Glomerular visceral epithelial cell (primary cell): Measurements from ENCODE around the gene MESP2.

Experiments
- DNase-seq: peaks from one replicate; pipeline ENCODE4 v3.0.0-alpha.2; 2016; ENCODE audit errors: extremely low spot score

The MESP2 gene

GRCh38 chr15:89801471-89802195 lies 25.5 kb downstream of the MESP2 start:
- DNase-seq: no peak

- DNase-seq: no peak
Observed at GRCh38 chr15:89802231-89802928, 26.2 kb downstream of the MESP2 start.

DNA sequence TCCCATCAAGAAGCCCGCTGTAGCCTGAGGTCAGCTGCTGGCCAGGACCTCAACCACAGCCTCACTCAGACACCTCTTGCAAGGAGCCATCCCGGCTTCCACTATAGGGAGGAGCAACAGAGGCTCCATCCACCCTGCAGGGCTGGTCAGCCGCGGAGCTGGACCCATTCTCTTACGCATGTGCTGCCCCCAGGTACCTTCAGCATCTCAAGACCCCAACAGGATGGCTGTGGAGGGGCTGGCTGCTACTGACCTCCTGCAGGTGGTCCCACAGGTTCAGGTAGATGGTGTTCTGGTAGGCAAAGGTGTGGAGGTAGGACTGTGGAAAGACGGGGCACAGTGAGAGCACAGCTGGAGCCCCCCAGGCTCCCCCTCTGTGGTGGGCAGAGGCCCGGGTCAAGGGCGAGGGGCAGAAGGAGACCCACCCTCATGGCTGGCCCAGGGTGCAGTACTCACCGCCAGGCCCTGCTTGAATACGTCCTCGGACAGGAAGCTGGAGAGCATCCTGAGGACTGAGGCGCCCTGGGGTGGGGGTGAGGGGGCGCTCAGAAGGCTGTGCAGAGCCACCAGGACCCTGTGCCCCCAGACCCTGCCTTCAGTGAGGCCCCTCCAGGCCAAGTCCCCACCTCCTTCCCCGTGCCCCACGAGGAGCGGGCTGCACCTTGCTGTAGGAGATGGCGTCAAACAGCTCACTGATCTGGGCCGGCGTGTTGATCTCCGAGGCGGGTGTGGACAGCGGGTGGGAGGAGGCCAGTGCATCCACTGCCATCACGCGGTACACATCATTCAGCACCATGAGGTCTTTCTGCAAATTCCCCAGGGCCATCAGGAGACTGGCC lies 27.1 kb downstream of the MESP2 start:
- no peak for DNase-seq

DNA sequence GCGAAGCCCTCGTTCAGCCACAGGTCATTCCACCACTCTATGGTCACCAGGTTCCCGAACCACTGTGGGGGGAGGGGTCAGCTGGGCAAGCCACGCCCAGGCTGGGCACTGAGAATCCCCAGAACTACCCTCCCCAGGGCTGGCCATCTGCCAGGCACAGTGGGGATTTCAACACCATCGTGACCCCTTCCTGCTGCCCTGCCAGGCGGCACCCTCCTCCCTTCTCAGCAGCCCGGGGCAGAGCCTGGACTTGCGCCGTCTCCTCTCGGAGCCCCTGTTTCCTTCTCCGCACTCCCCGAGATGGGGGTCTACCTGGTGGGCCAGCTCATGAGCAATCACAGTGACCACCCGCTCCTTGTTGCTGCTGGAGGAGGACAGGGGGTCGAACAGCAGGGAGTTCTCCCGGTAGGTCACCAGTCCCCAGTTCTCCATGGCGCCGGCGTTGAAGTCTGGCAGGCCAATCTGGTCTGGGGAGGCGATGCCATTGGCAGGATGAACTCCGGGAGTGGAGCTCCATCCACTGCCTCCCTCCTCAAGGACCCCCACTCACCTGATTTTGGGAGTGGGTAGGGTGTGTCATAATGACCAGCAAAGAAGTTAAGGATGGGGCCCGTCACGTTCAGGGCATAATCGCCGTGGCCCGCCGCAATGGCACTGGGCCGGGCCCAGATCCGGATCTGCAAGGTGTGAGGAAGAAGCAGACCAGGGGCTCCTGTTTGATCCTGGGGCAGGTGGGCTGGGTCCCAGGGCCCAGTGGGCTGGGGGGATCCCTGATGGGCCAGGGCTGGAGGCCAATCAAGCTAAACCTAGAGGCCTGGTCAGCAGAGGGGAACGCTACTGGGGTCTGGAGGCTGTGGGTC lies 28.0 kb downstream of the MESP2 start:
- DNase-seq: no peak

- DNase-seq: no peak
Observed at GRCh38 chr15:89805241-89806209, 29.4 kb downstream of the MESP2 start.

GRCh38 chr15:89806210-89806558 lies 30.1 kb downstream of the MESP2 start:
- no peak for DNase-seq

DNA sequence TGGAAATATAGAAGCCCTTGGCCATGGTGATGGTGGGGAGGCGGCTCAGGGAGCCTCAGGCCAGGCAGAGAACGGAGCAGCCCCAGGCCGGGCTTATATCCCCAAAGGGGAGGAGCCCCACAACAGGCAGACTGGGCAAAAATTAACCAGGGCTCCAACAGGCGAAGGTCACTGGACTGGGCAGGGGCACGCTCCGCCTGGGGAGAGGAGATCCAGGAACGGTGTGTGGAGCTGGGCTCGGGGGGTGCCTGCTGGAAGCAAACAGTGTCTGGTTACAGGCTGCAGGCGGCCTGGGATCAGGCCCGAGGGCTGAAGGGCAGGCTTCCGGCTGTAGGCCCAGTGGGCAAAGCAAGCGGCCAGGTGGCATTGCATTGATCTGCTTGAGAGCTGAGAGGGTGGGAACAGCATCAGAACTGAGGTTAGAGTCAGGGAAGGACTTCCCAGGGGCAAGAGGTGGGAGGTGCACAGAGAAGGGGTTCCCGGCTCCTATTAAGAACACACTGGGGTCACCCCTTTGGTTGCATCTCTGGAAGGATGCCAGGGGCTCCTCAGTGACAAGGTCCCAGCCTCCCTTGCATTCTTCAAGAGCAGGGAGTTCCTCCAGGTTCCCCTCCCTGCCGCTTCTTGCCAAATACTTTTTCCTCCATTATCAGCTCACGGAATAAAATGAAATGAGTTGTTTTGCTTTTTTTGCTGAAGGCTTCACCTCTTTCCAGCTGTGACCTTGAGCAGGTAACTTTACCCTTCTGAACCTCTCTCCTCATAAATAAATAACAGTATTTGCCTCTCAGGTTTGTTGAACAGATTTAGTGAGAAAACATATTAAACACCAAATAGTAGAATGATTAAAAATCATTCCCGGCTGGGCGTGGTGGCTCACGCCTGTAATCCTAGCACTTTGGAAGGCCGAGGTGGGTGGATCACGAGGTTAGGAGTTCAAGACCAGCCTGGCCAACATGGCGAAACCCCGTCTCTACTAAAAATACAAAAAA lies 30.7 kb downstream of the MESP2 start:
- DNase-seq: no peak

- DNase-seq: no peak
Observed at GRCh38 chr15:89807689-89808088, 31.6 kb downstream of the MESP2 start.

DNA sequence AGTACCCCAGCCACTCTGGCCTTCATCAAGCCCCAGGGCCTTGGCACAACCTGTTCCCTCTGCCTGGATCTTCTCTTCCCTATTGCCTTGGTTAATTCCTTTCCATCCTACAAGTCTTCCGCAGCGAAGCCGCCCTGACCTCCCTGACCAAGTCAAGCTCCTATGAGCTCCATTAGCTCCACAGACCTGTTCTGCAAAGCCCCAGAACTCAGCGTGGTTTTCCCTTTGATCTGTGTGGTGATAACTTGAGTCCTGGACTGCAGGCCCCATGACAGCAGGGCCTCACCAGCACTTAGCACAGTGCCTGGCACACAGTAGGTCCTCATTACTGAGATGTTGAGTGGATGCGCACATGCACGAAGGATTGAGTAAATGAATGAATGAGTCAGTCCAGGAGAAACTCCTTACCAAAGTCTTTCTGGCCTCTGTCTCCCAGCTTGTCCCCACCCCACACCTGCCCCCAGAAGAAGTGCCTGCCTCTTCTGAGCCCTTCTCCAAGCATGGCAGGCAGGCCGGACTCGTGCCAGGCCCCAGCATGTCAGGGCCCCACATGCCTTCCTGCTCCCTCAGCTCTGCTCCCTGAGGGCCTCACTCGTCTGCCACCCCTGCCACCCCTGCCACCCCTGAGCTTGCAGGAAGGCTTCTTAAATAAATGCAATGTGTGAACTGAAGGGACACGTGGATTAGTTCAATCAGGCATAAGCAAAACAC lies 32.2 kb downstream of the MESP2 start:
- no peak for DNase-seq

GRCh38 chr15:89809093-89809786 lies 33.1 kb downstream of the MESP2 start:
- no peak for DNase-seq

DNA sequence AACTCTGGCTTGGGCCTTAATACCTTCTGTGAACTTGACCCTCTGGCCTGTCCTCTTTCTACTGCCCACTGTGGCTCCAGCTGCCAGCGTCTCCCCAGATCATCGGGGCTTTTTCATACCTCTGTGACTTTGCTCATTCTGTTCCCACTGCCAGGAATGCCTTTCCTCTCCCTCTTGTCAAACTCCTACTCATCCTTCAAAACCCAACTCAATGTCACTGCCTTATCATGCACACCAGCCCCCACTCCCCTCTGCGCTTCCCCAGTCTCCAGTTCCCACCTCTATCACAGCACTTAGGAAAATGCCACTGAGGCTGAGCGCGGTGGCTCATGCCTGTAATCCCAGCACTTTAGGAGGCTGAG lies 33.6 kb downstream of the MESP2 start:
- DNase-seq: no peak

GRCh38 chr15:89810837-89811236 lies 34.7 kb downstream of the MESP2 start:
- no peak for DNase-seq

GRCh38 chr15:89812011-89812846 lies 36.1 kb downstream of the MESP2 start:
- DNase-seq: no peak

DNA sequence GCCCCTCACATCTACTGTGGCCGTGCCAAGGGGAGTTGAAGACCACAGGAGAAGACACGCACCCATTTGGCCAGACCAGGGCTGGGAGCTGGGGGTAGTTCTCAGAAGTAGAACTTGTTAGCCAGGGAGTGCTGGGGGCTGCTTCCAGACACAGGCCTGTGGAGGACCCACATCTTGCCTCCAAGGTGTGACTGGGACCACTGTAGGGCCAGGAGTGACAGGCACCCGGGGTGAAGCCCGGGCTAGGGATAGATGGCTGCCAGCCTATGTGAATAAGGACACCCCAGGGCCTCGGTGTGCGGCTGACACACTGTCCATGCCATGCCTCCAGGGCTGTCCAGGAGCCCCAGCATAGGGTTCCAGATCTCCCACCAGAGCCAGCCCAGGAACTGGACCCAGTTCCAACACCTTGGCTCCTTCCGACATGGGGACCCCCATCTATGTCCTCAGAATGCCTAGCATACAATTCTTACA lies 36.8 kb downstream of the MESP2 start:
- DNase-seq: no peak

- DNase-seq: no peak
Observed at GRCh38 chr15:89813381-89814111, 37.4 kb downstream of the MESP2 start.

GRCh38 chr15:89814112-89814742 lies 38.1 kb downstream of the MESP2 start:
- DNase-seq: no peak
